A673 (cell line): ENCODE data around the gene PABPN1L. TPM values are rescaled to one million over a fixed set of nuclear protein-coding genes. Genes with fewer than 3 reads are reported as not detected.
"Not testable (repeated sequence)": the region's sequence is repeated elsewhere in the genome, so short reads cannot be mapped to it uniquely, and the experiment has no call there.

Experiments used
- BruUV-seq: library from RNA; stranded (reverse); fragments of 400-500 nt; replicated peaks from 2 replicates; lab custom pipeline; 2021; lab: Mats Ljungman, UMichigan
- CTCF ChIA-PET: fragments of 300-600 bp; sonication (Branson Sonifier 250); formaldehyde crosslinking; loops from one replicate; lab custom pipeline; 2022; ENCODE audit warnings: antibody characterized with exemption; lab: Charles Lee
- POLR2A ChIA-PET: fragments of 300-600 bp; sonication (Branson Sonifier 250); formaldehyde crosslinking; loops from one replicate; lab custom pipeline; 2022; ENCODE audit warnings: antibody characterized with exemption; ENCODE audit not compliant: low non-redundant PET; lab: Charles Lee
- DNase-seq: peaks from one replicate; pipeline ENCODE4 v3.0.0-alpha.2; 2015; ENCODE audit warnings: low spot score
- H3K27ac ChIP-seq: fragments of 200-600 bp; sonication (generic); 2 replicates; pipeline ENCODE4 v1.5.1; 2016; ENCODE audit warnings: mixed run types, low read depth, mild to moderate bottlenecking, mixed read lengths, antibody characterized with exemption, low read length; ENCODE audit not compliant: poor library complexity, severe bottlenecking
- H3K27me3 ChIP-seq: fragments of 200-600 bp; sonication (generic); replicated peaks from 2 replicates; pipeline ENCODE4 v1.6.1; 2017; ENCODE audit warnings: mixed run types, low read depth, mild to moderate bottlenecking, mixed read lengths, antibody characterized with exemption, low read length; ENCODE audit not compliant: insufficient read depth, poor library complexity
- H3K36me3 ChIP-seq: fragments of 200-600 bp; sonication (generic); 2 replicates; pipeline ENCODE4 v1.6.1; 2016; ENCODE audit warnings: mixed run types, mild to moderate bottlenecking, mixed read lengths, antibody characterized with exemption, low read length; ENCODE audit not compliant: insufficient read depth, poor library complexity, severe bottlenecking
- H3K4me1 ChIP-seq: fragments of 200-600 bp; sonication (generic); 2 replicates; pipeline ENCODE4 v1.6.1; 2017; ENCODE audit warnings: mixed run types, mild to moderate bottlenecking, mixed read lengths, antibody characterized with exemption, low read length; ENCODE audit not compliant: insufficient read depth, poor library complexity, severe bottlenecking
- H3K4me3 ChIP-seq: fragments of 200-600 bp; sonication (generic); 2 replicates; pipeline ENCODE4 v1.5.1; 2016; ENCODE audit warnings: low read depth, mixed run types, mild to moderate bottlenecking, mixed read lengths, low read length; ENCODE audit not compliant: poor library complexity, severe bottlenecking
- H3K9me3 ChIP-seq: fragments of 200-600 bp; sonication (generic); 2 replicates; pipeline ENCODE4 v1.6.1; 2016; ENCODE audit warnings: mixed run types, low read depth, mild to moderate bottlenecking, mixed read lengths, antibody characterized with exemption, low read length; ENCODE audit not compliant: poor library complexity, severe bottlenecking
- CTCF ChIP-seq: fragments of 300-800, 200-600 bp; sonication (generic); conservative IDR thresholded peaks from 2 replicates; pipeline ENCODE4 v1.5.1; 2017; ENCODE audit warnings: low read depth, mild to moderate bottlenecking, antibody characterized with exemption, low read length, moderate library complexity, mixed read lengths
- EZH2 ChIP-seq: fragments of 200-600 bp; sonication (generic); IDR thresholded peaks from 2 replicates; pipeline ENCODE4 v1.6.1; 2017; ENCODE audit warnings: borderline replicate concordance, low read depth, mild to moderate bottlenecking, mixed read lengths, antibody characterized with exemption, low read length; ENCODE audit not compliant: poor library complexity, severe bottlenecking
- intact Hi-C: fragments of 100-400 bp; cut with micrococcal nuclease; formaldehyde crosslinking; loops from one replicate; pipeline ENCODE4 v1.10.0; 2022; ENCODE audit not compliant: unreplicated experiment
- total RNA-seq: library from RNA; stranded (reverse); gene quantifications from 2 replicates; pipeline ENCODE4 v1.2.3, GENCODE V29; 2021

Gene PABPN1L
- total RNA-seq, 1 experiment from 2014 or later, result not detected

DNA sequence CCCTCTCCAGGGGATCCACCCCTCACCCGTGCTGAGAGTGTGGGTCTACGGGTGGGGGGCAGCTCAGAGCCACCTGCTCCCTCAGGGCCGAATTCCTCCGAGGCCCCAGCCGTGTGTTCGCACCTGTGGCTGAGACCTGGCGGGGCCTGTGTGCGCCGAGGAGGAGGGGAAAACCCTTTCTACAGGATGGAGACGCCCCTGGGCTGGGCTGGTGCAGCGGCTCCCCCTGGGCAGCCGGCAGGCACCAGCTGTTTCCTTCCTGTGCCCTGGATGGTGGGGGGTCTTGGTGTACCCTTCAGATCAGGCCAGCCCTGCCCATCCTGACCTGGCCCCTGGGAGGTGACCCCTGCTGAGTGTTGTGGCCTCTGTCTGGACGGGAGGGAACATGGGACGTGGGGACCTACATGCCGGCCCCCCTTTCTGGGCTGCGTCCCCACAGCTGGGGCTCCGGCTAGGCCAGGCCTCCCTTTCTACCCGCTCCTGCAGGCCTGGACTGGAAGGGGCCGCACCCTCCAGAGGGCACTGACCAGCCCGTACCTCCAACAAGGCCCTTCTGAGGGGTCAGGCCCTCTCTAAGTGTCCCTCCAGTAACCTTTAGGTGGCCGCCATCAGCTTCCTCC is 28.3 kb upstream of the PABPN1L start:
- Histone ChIP-seq H3K9me3 (no peaks in the 10 kb centered on the region), H3K27me3 (no peaks in the 10 kb centered on the region), H3K4me3 (no peak overlapping the region), H3K27ac (no peak overlapping the region), H3K4me1 (no peaks in the 10 kb centered on the region), H3K36me3 (no peaks in the 10 kb centered on the region)
- ChIA-PET POLR2A (no interaction called here), CTCF (no interaction called here)
- intact Hi-C loops, result no loop called here
- BruUV-seq, result no TSS peak
- no peak for DNase-seq
- TF ChIP-seq CTCF, result no peak

GRCh38 chr16:88894266-88894665 is 27.8 kb upstream of the PABPN1L start:
- DNase-seq, H3K27ac ChIP-seq, CTCF ChIA-PET, H3K36me3 ChIP-seq, intact Hi-C loops, H3K4me1 ChIP-seq, H3K9me3 ChIP-seq, H3K4me3 ChIP-seq, BruUV-seq, H3K27me3 ChIP-seq: not testable (repeated sequence)
- POLR2A ChIA-PET, result interaction anchor here (0.6 kb wide), 1 partner anchor 713 kb away, joined by 4 read pairs; no protein-coding TSS in a partner anchor

GRCh38 chr16:88893127-88893968 is 26.9 kb upstream of the PABPN1L start:
- H3K27me3 ChIP-seq, result no peaks in the 10 kb centered on the region
- BruUV-seq, result no TSS peak
- POLR2A ChIA-PET, result interaction anchor here (0.6 kb wide), 1 partner anchor 712 kb away, joined by 4 read pairs; no protein-coding TSS in a partner anchor
- no peak for DNase-seq
- H3K4me3 ChIP-seq, result no peak overlapping the region
- H3K9me3 ChIP-seq, result no peaks in the 10 kb centered on the region
- no peaks in the 10 kb centered on the region for H3K36me3 ChIP-seq
- H3K27ac ChIP-seq, result no peak overlapping the region
- CTCF ChIA-PET, result no interaction called here
- peaks cover 6% of the 10 kb centered on the region for H3K4me1 ChIP-seq
- no peak for TF ChIP-seq EZH2
- TF ChIP-seq CTCF, result no peak
- intact Hi-C loops, result no loop called here
